Fibroblast of skin of scalp (primary cell): ENCODE data around the gene YEATS2.
A peak's percentile ranks its signal among the peaks of the same experiment; 100 is the strongest.
"Not testable (repeated sequence)": the region's sequence is repeated elsewhere in the genome, so short reads cannot be mapped to it uniquely, and the experiment has no call there.

Experiments used
- DNase-seq: peaks from one replicate; pipeline ENCODE4 v3.0.0-alpha.2; 2013

YEATS2 gene

GRCh38 chr3:183714622-183715021, 17.0 kb downstream of the YEATS2 start:
- DNase-seq: no peak

GRCh38 chr3:183718012-183718411, 20.4 kb downstream of the YEATS2 start:
- no peak for DNase-seq

GRCh38 chr3:183725387-183725786, 27.8 kb downstream of the YEATS2 start:
- no peak for DNase-seq

GRCh38 chr3:183728204-183728603, 30.6 kb downstream of the YEATS2 start:
- DNase-seq: no peak

GRCh38 chr3:183730361-183730760, 32.8 kb downstream of the YEATS2 start:
- no peak for DNase-seq

- DNase-seq: no peak
Observed at GRCh38 chr3:183731611-183732010, 34.0 kb downstream of the YEATS2 start.

- DNase-seq: no peak
Observed at GRCh38 chr3:183733553-183733952, 36.0 kb downstream of the YEATS2 start.

GRCh38 chr3:183734750-183735494, 37.3 kb downstream of the YEATS2 start:
- no peak for DNase-seq

GRCh38 chr3:183737116-183737515, 39.5 kb downstream of the YEATS2 start:
- DNase-seq: no peak

GRCh38 chr3:183740154-183740553, 42.6 kb downstream of the YEATS2 start:
- DNase-seq: not testable (repeated sequence)

GRCh38 chr3:183743231-183743630, 45.6 kb downstream of the YEATS2 start:
- DNase-seq: no peak

- peak; percentile 68 for DNase-seq
Observed at GRCh38 chr3:183745300-183746098, 47.9 kb downstream of the YEATS2 start.

- no peak for DNase-seq
Observed at GRCh38 chr3:183754052-183754451, 56.5 kb downstream of the YEATS2 start.

GRCh38 chr3:183762304-183762703, 64.7 kb downstream of the YEATS2 start:
- no peak for DNase-seq

- DNase-seq: peak; percentile 33
Observed at GRCh38 chr3:183764847-183765731, 67.5 kb downstream of the YEATS2 start.

- no peak for DNase-seq
Observed at GRCh38 chr3:183766107-183766506, 68.5 kb downstream of the YEATS2 start.

GRCh38 chr3:183766745-183767606, 69.4 kb downstream of the YEATS2 start:
- peak; percentile 63 for DNase-seq

GRCh38 chr3:183768114-183768513, 70.5 kb downstream of the YEATS2 start:
- DNase-seq: no peak

- no peak for DNase-seq
Observed at GRCh38 chr3:183769453-183769852, 71.9 kb downstream of the YEATS2 start.

GRCh38 chr3:183774631-183775030, 77.0 kb downstream of the YEATS2 start:
- peak; percentile 7 for DNase-seq

- no peak for DNase-seq
Observed at GRCh38 chr3:183775781-183776180, 78.2 kb downstream of the YEATS2 start.

- DNase-seq: not testable (repeated sequence)
Observed at GRCh38 chr3:183776451-183776850, 78.9 kb downstream of the YEATS2 start.
